SU-DHL-6 (cell line): Measurements from ENCODE around the gene SUOX.

Experiments
- EZH2phosphoT487 ChIP-seq: fragments of 200-600 bp; sonication (generic), shearing (Covaris generic); conservative IDR thresholded peaks from 2 replicates; pipeline ENCODE4 v1.6.1; 2018; ENCODE audit warnings: mild to moderate bottlenecking, antibody characterized with exemption, low read length, moderate library complexity, mixed read lengths
- TF ChIP-seq, protein P1 (sequence below): fragments of 200-600 bp; sonication (generic); IDR thresholded peaks from one replicate; pipeline ENCODE4 v1.5.1; 2017; ENCODE audit warnings: antibody characterized with exemption, mild to moderate bottlenecking, low read length, moderate library complexity; ENCODE audit not compliant: insufficient read depth, poor library complexity, severe bottlenecking

DNA sequence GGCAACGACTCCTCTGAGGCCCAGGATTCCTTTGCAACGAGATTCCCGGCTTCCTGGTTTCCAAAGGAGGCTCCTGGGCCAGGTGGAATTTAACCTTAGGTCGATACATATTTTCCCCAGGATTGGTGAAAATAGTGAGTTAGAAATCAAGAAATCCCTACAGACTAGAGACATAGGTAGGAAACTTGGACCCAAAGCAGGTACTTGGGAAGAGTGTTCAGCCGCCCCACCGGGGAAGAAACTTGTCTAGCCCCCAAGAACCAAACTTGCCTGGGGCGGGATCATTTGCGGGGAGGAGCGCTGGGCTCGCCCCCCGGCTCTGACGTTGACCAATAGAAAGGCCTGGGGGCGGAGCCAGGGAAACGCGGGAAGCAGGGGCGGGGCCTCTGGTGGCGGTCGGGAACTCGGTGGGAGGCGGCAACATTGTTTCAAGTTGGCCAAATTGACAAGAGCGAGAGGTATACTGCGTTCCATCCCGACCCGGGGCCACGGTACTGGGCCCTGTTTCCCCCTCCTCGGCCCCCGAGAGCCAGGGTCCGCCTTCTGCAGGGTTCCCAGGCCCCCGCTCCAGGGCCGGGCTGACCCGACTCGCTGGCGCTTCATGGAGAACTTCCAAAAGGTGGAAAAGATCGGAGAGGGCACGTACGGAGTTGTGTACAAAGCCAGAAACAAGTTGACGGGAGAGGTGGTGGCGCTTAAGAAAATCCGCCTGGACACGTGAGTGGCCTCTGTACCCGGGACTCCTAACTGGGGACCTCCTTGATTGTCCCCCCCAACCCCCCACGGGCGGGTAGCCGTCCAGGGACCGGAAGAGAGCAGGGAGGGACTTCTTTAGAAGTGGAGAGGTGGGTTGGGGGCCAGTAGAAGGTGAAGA lies 30.4 kb upstream of the SUOX start, which contains the start of gene CDK2:
- TF ChIP-seq, protein P1, sequence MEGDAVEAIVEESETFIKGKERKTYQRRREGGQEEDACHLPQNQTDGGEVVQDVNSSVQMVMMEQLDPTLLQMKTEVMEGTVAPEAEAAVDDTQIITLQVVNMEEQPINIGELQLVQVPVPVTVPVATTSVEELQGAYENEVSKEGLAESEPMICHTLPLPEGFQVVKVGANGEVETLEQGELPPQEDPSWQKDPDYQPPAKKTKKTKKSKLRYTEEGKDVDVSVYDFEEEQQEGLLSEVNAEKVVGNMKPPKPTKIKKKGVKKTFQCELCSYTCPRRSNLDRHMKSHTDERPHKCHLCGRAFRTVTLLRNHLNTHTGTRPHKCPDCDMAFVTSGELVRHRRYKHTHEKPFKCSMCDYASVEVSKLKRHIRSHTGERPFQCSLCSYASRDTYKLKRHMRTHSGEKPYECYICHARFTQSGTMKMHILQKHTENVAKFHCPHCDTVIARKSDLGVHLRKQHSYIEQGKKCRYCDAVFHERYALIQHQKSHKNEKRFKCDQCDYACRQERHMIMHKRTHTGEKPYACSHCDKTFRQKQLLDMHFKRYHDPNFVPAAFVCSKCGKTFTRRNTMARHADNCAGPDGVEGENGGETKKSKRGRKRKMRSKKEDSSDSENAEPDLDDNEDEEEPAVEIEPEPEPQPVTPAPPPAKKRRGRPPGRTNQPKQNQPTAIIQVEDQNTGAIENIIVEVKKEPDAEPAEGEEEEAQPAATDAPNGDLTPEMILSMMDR = no peak
- no peak for TF ChIP-seq EZH2phosphoT487
